T47D (cell line): Measurements from ENCODE around the gene WDR27.
A peak's percentile ranks its signal among the peaks of the same experiment; 100 is the strongest.
"Not testable (repeated sequence)": the region's sequence is repeated elsewhere in the genome, so short reads cannot be mapped to it uniquely, and the experiment has no call there.

Experiments used
- DNase-seq, 2 experiments: peaks; one replicate each; pipeline versions ENCODE4 v3.0.0 to v3.0.0-alpha.2; 2011 to 2012; ENCODE audit warnings: low read depth in 1 of 2, low spot score in 1 of 2
- JUND ChIP-seq: IDR thresholded peaks from 2 replicates; pipeline ENCODE4 v1.6.1; 2012; ENCODE audit warnings: low read depth
- in situ Hi-C: cut with HindIII; loops from 2 replicates; pipeline ENCODE4 v1.10.0; 2016; ENCODE audit warnings: low sequenced_read_pairs, low pct_unique_long_range_greater_than_20kb

Gene WDR27

GRCh38 chr6:169622618-169623017 is 79.2 kb downstream of the WDR27 start:
- no peak for TF ChIP-seq JUND
- in situ Hi-C loops: no loop called here
- peak in 1 of 2 experiments; percentile 18 for DNase-seq

- in situ Hi-C loops: no loop called here
Observed at GRCh38 chr6:169621311-169621710, 80.5 kb downstream of the WDR27 start.

GRCh38 chr6:169620171-169621130 is 81.4 kb downstream of the WDR27 start:
- TF ChIP-seq JUND: no peak
- no peak for DNase-seq
- in situ Hi-C loops: no loop called here

More at GRCh38 chr6:169621311-169621710, 80.5 kb downstream of the WDR27 start:
- no peak for TF ChIP-seq JUND
- DNase-seq: no peak

GRCh38 chr6:169619650-169620049 is 82.2 kb downstream of the WDR27 start:
- TF ChIP-seq JUND: no peak
- peak in 1 of 2 experiments; percentile 54 for DNase-seq
- in situ Hi-C loops: no loop called here

- DNase-seq: no peak
- in situ Hi-C loops: no loop called here
- no peak for TF ChIP-seq JUND
Observed at GRCh38 chr6:169618526-169619490, 83.0 kb downstream of the WDR27 start.

GRCh38 chr6:169617562-169617961 is 84.3 kb downstream of the WDR27 start:
- DNase-seq: no peak
- no peak for TF ChIP-seq JUND
- in situ Hi-C loops: no loop called here

GRCh38 chr6:169608609-169609008 is 93.2 kb downstream of the WDR27 start:
- DNase-seq, in situ Hi-C loops: not testable (repeated sequence)

- no peak for DNase-seq
- no peak for TF ChIP-seq JUND
- in situ Hi-C loops: no loop called here
Observed at GRCh38 chr6:169604076-169604475, 97.8 kb downstream of the WDR27 start.

- in situ Hi-C loops, DNase-seq: not testable (repeated sequence)
Observed at GRCh38 chr6:169601129-169601528, 100.7 kb downstream of the WDR27 start.

GRCh38 chr6:169592558-169592957 is 109.3 kb downstream of the WDR27 start:
- DNase-seq: no peak
- no peak for TF ChIP-seq JUND
- in situ Hi-C loops: no loop called here

- in situ Hi-C loops: no loop called here
- DNase-seq: no peak
- TF ChIP-seq JUND: no peak
Observed at GRCh38 chr6:169591616-169592015, 110.2 kb downstream of the WDR27 start.

- in situ Hi-C loops: no loop called here
- no peak for DNase-seq
- no peak for TF ChIP-seq JUND
Observed at GRCh38 chr6:169590376-169590939, 111.4 kb downstream of the WDR27 start.
